ENCODE data around the gene AUTS2.
"Not testable (repeated sequence)": the region's sequence is repeated elsewhere in the genome, so short reads cannot be mapped to it uniquely, and the experiment has no call there.

The AUTS2 gene

DNA sequence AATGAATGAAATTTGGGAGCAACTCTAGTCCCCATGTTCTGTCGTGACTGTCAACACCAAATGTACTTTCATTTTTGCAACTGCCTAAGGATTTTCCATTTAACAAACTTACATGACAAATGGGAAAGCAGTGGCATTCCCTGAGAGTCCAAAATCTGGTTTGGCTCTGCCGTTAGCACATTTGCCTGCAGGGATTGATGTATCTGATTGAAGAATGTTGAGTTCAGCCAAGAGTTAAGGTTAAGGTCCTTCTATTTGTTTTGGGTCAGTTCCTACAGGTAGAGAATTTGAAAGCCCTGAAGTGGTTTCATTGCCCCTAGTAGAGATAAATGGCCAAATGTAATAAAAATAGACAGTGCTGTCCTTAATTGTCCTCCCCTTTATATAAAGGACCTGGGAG is 1127.2 kb downstream of the AUTS2 start:
- no peak for DNase-seq

DNA sequence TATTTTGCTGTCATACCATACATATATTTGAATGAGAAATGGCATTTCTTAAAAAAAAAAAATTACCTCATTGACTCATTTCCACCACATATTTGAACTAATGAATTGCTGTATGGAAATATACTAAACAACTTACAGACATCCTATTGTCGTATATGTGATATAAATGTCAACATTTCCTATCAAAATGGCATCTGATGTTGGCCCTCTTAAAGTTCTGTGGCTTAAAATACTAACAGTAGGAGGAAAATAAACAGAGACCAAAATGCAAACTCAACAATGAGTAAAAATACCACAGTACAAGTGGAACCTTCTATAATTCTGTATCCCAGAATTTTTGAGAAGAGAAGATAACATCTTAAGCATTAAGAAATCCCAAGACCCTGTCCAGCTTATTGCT is 1128.0 kb downstream of the AUTS2 start:
- no peak for DNase-seq

- no peak for DNase-seq
Observed at GRCh38 chr7:70726951-70727378, 1128.7 kb downstream of the AUTS2 start.

DNA sequence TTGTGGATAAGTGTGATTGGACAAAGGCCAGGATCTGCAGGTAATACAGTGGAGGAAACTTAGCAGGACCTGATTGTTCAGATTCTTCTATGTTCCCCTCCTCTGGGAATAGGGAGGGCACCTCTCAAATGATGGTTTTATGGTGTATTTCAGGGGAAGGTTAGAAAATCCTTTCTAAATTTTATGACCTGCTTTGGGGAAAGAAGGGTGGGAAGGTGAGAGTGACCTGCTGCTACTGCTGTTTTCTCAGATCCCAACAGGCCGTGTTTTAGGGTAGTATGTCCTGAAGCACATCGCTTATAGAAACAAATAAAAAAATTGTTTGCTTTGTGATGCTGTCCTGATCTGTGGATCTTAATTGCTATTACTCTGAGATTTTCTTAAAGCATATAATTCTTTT is 1129.6 kb downstream of the AUTS2 start:
- no peak for DNase-seq

DNA sequence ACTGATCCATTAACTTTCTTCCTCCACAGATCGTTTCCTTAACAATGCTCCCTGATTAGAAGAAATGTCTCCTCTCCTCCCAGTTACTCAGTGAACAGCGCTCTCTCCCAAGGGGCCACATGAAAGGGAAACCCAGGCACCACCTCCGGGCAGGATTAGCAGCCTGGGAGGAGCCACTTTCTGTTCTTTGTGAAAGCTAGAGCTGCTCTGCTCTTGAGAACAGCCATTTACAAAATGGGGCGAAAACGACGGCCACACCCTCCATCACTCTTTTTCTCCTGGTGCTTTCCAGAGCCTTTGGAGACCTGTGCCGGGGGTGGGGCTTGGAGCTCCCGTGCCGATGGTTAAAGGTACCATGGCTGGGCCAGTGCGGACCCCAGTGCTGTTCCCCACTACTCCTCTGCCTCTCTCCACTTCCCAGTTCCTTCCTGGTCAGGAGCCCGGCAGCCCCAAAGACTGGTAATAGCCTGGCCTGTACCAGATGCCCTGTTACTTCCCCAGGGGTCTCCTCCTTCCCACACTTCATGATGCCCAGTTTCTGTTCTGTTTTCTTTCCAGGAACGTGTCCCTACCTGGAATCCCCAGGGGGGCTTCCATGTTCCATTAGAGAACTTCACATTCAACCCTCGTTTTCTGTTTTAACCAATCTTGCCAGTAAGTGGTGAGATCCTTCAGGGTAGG is 1130.7 kb downstream of the AUTS2 start:
- DNase-seq = no peak

DNA sequence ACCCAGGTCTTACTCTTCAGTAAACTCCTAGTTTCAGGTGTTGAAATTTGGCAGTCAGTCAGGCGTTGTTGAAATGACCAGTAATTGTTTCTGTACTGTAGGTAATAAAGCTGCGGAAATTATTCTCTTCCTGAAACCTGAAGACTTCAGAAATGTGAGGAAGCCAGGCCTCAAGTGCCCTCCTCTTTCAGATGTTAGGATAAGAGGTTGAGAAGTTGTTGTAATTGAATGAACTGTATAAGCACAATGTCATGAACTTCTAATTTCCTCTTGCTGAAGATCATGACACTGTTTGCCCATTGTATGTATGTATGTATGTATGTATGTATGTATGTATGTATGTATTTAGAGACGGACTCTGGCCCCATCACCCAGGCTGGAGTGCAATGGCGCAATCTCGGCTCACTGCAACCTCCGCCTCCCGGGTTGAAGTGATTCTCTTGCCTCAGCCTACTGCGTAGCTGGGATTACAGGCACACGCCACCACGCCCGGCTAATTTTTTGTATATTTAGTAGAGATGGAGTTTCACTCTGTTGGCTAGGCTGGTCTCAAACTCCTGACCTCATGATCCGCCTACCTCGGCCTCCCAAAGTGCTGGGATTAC is 1131.4 kb downstream of the AUTS2 start:
- DNase-seq = not testable (repeated sequence)

DNA sequence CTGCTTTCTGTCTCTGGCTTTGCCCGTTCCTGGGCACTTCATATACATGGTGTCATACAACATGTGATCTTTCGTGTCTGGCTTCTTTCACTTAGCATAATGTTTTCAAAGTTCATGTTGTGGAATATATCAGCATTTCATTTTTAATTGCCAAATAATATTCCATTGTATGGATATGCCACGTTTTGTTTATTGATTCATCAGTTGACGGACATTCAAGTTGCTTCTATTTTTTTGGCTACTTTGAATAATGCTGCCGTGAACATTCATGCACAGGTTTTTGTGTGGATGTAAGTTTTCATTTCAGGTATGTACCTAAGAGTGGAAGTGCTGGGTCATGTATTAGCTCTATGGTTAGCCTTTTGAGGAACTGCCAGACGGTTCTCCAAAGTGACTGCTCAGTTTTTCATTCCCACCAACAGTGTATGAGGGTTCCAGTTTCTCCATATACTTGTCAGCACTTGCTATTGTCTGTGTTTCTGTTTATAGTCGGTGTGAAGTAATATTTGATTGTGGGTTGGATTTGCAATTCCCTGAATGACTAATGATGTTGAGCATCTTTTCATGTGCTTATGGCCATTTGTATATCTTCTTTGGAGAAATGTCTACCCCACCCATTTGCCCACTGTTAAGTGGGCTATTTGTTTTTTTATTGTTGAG is 1132.3 kb downstream of the AUTS2 start:
- no peak for DNase-seq

- no peak for DNase-seq
Observed at GRCh38 chr7:70733090-70733489, 1134.8 kb downstream of the AUTS2 start.

- no peak for DNase-seq
Observed at GRCh38 chr7:70734411-70734810, 1136.1 kb downstream of the AUTS2 start.

- no peak for DNase-seq
Observed at GRCh38 chr7:70735313-70735712, 1137.0 kb downstream of the AUTS2 start.

DNA sequence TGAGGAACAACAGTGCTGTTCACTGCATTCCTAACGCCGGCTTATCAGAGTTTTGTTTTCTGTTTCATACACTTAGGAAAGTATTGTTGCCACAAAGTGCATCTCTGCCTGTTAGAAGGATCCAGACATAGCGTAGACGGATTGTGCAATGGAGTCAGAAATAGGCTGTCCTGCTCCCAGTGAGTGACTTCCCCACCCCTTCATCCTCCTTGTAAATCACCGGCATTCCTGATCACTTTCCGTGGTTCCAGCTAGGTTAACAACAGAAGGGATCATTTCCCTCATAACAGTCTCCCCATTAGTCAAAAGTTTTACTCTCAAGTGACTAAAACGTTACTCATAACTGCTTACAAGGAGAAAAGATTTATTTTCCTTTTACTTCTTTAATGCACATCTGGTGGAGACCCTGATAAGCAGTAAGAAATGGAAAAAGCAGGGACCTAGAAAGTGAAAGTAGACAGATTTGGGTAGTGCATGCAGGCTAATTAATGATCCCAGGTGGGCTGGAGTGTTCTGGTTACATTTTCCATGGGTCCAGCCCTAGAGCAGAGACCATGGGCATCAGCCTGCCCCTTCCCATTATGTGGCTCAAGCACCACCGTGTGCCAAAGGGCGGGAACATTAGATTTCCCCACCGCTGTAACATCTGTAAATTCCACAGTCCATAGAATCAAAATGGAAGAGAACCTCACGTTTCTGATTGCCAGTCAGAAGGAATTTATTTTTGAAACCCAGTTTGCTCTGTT is 1138.6 kb downstream of the AUTS2 start:
- DNase-seq = no peak

GRCh38 chr7:70738151-70738885 is 1140.0 kb downstream of the AUTS2 start:
- DNase-seq = no peak

DNA sequence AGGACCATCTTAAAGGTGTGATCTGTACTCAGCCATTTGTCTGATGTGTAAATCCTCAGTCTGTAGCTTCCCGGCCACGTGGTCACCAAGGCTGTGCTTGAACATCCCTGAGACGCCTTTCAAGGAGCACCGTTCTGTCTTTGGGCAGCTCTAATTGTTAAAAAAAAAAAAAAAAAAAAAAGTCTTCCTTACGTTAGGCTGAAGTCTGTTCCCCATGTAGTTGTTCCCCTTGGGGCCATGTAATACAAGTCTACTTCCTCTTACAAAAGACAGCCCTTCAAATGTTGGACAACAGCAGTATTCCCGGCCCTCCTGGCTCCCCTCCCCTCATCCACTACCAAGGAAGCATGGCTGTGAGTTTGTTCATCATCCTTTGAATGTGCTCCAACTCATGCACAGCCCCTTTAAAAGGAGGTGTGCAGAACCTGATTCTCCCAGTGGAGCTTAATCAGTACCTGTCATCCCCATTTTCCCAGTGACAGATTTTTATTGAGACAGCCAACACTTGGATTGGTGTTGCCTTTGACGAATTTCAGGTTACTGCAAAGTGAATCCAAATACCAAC is 1141.5 kb downstream of the AUTS2 start:
- DNase-seq = no peak

- no peak for DNase-seq
Observed at GRCh38 chr7:70741666-70742065, 1143.4 kb downstream of the AUTS2 start.

- no peak for DNase-seq
Observed at GRCh38 chr7:70743531-70744325, 1145.5 kb downstream of the AUTS2 start.

DNA sequence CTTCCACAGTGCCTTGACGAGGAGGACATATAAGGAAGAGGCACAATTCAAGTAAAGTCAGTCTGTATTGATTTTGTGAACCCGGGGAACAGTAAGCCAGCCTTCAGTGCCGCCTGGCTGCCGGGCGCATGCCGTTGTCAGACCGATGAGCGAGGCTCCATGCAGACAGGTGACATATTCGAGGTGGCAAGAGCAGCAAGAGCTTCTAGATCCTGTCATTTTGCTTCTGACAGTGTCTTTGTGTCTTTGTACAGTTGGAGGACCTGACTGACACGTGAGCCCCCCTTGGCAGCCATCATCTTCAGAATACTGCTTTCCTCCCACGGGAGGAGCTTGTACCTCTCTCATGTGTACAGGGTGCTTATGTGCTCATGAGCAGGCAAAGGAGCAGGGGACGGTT is 1146.2 kb downstream of the AUTS2 start:
- no peak for DNase-seq

GRCh38 chr7:70749831-70750230 is 1151.6 kb downstream of the AUTS2 start:
- DNase-seq = no peak

GRCh38 chr7:70751895-70752294 is 1153.6 kb downstream of the AUTS2 start:
- no peak for DNase-seq

DNA sequence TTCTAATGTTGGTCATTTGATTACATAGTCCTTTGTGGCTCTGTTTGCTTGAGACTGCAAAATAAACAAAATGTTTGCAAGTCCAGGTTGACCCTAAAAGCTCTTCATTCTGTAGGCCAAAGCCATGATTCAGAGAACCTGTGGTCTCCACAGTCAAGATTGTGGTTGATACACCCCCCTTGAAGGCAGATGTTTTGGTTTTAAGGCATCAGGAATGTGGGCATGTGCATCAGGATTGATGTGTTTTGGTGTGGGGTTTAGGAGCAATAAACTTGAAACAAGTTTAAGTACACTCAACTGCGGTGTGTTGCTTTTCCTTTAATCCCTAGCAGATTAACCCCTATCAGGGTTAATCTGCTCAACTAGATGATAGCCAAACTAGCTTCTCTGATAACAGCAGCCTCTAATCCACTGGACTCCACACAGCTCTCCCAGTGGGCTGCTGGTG is 1154.5 kb downstream of the AUTS2 start:
- DNase-seq = no peak

- no peak for DNase-seq
Observed at GRCh38 chr7:70756789-70757188, 1158.5 kb downstream of the AUTS2 start.

DNA sequence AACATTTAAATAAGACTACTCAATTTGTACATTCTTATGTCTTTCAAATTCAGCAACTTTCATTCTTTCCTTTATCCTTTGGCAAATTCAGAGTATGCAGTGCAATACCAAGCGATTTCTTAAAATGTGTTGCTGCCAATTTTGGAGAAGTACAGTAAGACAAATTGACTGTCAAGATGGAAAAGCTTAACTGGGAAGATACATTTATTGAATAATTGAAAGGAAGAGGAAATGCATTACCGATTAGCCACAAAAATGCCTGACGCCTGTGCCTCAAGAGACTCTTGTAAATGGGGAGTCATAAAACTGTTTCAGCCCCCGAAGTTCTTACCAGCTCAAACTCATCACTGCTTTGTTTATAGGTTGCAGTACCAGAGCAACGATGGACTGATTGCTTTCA is 1160.4 kb downstream of the AUTS2 start:
- no peak for DNase-seq

DNA sequence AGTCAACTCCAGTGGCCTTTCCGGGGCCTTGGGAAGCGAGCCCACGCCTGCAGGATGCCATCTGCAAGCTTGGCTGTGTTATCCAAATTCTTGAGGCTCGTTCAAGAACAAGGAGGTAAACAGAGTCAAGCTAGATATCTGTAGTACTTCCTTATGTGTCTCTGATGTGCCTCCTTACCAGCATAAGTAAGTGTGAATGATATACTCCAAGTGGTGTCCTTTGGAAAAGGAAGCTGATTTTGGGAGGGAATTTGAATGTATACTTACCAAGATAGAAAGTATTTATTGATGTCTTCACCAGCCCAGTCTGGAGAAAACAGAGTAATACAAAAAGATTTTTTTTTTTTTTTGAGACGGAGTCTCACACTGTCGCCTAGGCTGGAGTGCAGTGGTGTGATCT is 1161.4 kb downstream of the AUTS2 start:
- DNase-seq = no peak

Data from activated effector memory CD4-positive, alpha-beta T cell treated with anti-CD3 and anti-CD28 coated beads, Interleukin-2, amount 50 U/mL, for 16 hours (primary cell).